Liver (tissue), 9 donors: Measurements from ENCODE around the gene FGFBP1. TPM values are rescaled to one million over a fixed set of nuclear protein-coding genes. Genes with fewer than 3 reads are reported as not detected.
A peak's percentile ranks its signal among the peaks of the same experiment; 100 is the strongest.

Source experiments
- DNase-seq: peaks from one replicate; pipeline ENCODE4 v3.0.0-alpha.2; 2017; ENCODE audit warnings: low spot score
- H3K27ac ChIP-seq, 2 donors: one replicate each; pipeline ENCODE4 v1.7.0; 2013; ENCODE audit warnings: inconsistent platforms in 2 of 2, low read length in 2 of 2, control low read depth in 1 of 2, low read depth in 1 of 2, mild to moderate bottlenecking in 1 of 2
- H3K27me3 ChIP-seq, 4 donors: one replicate each; pipeline versions ENCODE4 v1.6.1 to v1.7.0; 2013; ENCODE audit warnings: low read length in 3 of 4, inconsistent platforms in 1 of 4, mild to moderate bottlenecking in 1 of 4, moderate library complexity in 1 of 4; ENCODE audit not compliant: control insufficient read depth in 4 of 4, insufficient read depth in 4 of 4
- H3K36me3 ChIP-seq, 4 donors: one replicate each; pipeline versions ENCODE4 v1.6.1 to v1.7.0; 2013; ENCODE audit warnings: low read length in 3 of 4, mild to moderate bottlenecking in 3 of 4, low read depth in 1 of 4, moderate library complexity in 1 of 4; ENCODE audit not compliant: control insufficient read depth in 4 of 4, insufficient read depth in 3 of 4
- H3K4me1 ChIP-seq, 4 donors: one replicate each; pipeline versions ENCODE4 v1.6.1 to v1.7.0; 2013; ENCODE audit warnings: low read length in 3 of 4, mild to moderate bottlenecking in 3 of 4, moderate library complexity in 1 of 4; ENCODE audit not compliant: control insufficient read depth in 4 of 4, insufficient read depth in 4 of 4
- H3K4me3 ChIP-seq, 3 donors: one replicate each; pipeline versions ENCODE4 v1.6.1 to v1.7.0; 2013; ENCODE audit warnings: low read length in 3 of 3, control low read depth in 1 of 3, low read depth in 1 of 3, mild to moderate bottlenecking in 1 of 3
- H3K9ac ChIP-seq, 2 donors: one replicate each; pipeline ENCODE4 v1.7.0; 2013; ENCODE audit warnings: low read length in 2 of 2, mild to moderate bottlenecking in 2 of 2, moderate library complexity in 2 of 2, control low read depth in 1 of 2, low read depth in 1 of 2
- H3K9me3 ChIP-seq, 4 donors: one replicate each; pipeline versions ENCODE4 v1.6.1 to v1.7.0; 2013; ENCODE audit warnings: low read length in 3 of 4; ENCODE audit not compliant: control insufficient read depth in 4 of 4
- CTCF ChIP-seq: fragments of 150-350 bp; IDR thresholded peaks from 2 replicates; pipeline ENCODE4 v1.5.1; 2017; ENCODE audit warnings: improper control_type of control experiment, low read depth, low read length; ENCODE audit not compliant: missing input control
- FOXA1 ChIP-seq: IDR thresholded peaks from 2 replicates; pipeline ENCODE4 v1.6.1; 2016; ENCODE audit warnings: antibody characterized with exemption
- HNF4A ChIP-seq, 2 donors: conservative IDR thresholded peaks; 2 replicates each; pipeline ENCODE4 v1.6.1; 2016; ENCODE audit warnings: antibody characterized with exemption in 2 of 2, mild to moderate bottlenecking in 2 of 2
- HNF4G ChIP-seq: IDR thresholded peaks from 2 replicates; pipeline ENCODE4 v1.6.1; 2016; ENCODE audit warnings: antibody characterized with exemption
- JUND ChIP-seq, 2 donors: IDR thresholded peaks; 2 replicates each; pipeline ENCODE4 v1.6.1; 2016; ENCODE audit warnings: antibody characterized with exemption in 2 of 2
- NR2F2 ChIP-seq: IDR thresholded peaks from 2 replicates; pipeline ENCODE4 v1.6.1; 2016; ENCODE audit warnings: antibody characterized with exemption
- RAD21 ChIP-seq, 2 donors: IDR thresholded peaks; 2 replicates each; pipeline ENCODE4 v1.6.1; 2016; ENCODE audit warnings: antibody characterized with exemption in 2 of 2, mild to moderate bottlenecking in 2 of 2
- REST ChIP-seq: IDR thresholded peaks from 2 replicates; pipeline ENCODE4 v1.6.1; 2016; ENCODE audit warnings: antibody characterized with exemption, mild to moderate bottlenecking
- RXRA ChIP-seq, 2 donors: IDR thresholded peaks; 2 replicates each; pipeline ENCODE4 v1.6.1; 2017 to 2018; ENCODE audit warnings: antibody characterized with exemption in 2 of 2, mild to moderate bottlenecking in 1 of 2
- SP1 ChIP-seq: IDR thresholded peaks from 2 replicates; pipeline ENCODE4 v1.6.1; 2018; ENCODE audit warnings: antibody characterized with exemption, mild to moderate bottlenecking
- TAF1 ChIP-seq: conservative IDR thresholded peaks from 2 replicates; pipeline ENCODE4 v1.6.1; 2016; ENCODE audit warnings: antibody characterized with exemption, mild to moderate bottlenecking
- YY1 ChIP-seq: IDR thresholded peaks from 2 replicates; pipeline ENCODE4 v1.6.1; 2016; ENCODE audit warnings: antibody characterized with exemption, mild to moderate bottlenecking
- WGBS: extraction: QIAGEN DNeasy Blood & Tissue Kit; methylation state at CpG from one replicate; pipeline ENCODE4 v1.1.7; 2013; 5-methylcytosine and 5-hydroxymethylcytosine counted together
- polyA plus RNA-seq, 2 donors: library from polyadenylated mRNA; stranded (reverse) in 1 of 2; unstranded in 1 of 2; fragments of 200-250 nt in 1 of 2; fragments of >200 nt in 1 of 2; fragmentation: Nextera tagmentation in 1 of 2; extraction: Ambion mirVana in 1 of 2; gene quantifications; one replicate each; pipeline versions ENCODE4 v1.2.1 to v1.2.3, GENCODE V29; 2013 to 2015
- total RNA-seq, 2 donors: library from RNA; depleted of rRNA; stranded (reverse); fragments of >200 nt; gene quantifications; one replicate each; pipeline ENCODE4 v1.2.3, GENCODE V29; 2014
- TF ChIP-seq, protein P1 (sequence below): IDR thresholded peaks from 2 replicates; pipeline ENCODE4 v1.6.1; 2016; ENCODE audit warnings: antibody characterized with exemption
- TF ChIP-seq, protein P2 (sequence below): IDR thresholded peaks from 2 replicates; pipeline ENCODE4 v1.6.1; 2016; ENCODE audit warnings: antibody characterized with exemption
- donor health status: healthy.
- donor health status: healthy.
- donor health status: healthy.
- donor health status: healthy.
- donor health status: healthy.

FGFBP1 gene
- total and polyA plus RNA-seq, 4 donors: not detected

GRCh38 chr4:15963576-15963975 lies 25.0 kb upstream of the FGFBP1 start:
- Histone ChIP-seq H3K9me3 (peaks cover 0 to 2% (median 0%) of the 10 kb centered on the region in 4 donors), H3K4me3 (no peak overlapping the region), H3K4me1 (no peaks in the 10 kb centered on the region), H3K36me3 (no peaks in the 10 kb centered on the region), H3K27me3 (no peaks in the 10 kb centered on the region), H3K27ac (no peak overlapping the region), H3K9ac (no peak overlapping the region)
- no peak for DNase-seq
- WGBS: 59% methylated on average over 4 of the region's 4 CpGs
- TF ChIP-seq YY1 (no peak), HNF4A (conservative IDR thresholded peaks at IDR 0.05) (no peak), TAF1 (no peak), RAD21 (IDR thresholded peaks at IDR 0.05) (no peak)
- TF ChIP-seq, protein P1, sequence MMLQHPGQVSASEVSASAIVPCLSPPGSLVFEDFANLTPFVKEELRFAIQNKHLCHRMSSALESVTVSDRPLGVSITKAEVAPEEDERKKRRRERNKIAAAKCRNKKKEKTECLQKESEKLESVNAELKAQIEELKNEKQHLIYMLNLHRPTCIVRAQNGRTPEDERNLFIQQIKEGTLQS: no peak
- TF ChIP-seq, protein P2, sequence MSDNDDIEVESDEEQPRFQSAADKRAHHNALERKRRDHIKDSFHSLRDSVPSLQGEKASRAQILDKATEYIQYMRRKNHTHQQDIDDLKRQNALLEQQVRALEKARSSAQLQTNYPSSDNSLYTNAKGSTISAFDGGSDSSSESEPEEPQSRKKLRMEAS: no peak

GRCh38 chr4:15963001-15963451 lies 24.5 kb upstream of the FGFBP1 start, which contains the start of gene FGFBP2:
Gene FGFBP2, minus strand, starts transcription at chr4:15963175. Its CDS starts 46 bp downstream, at chr4:15963129.
- Histone ChIP-seq H3K27me3 (no peaks in the 10 kb centered on the region), H3K9me3 (peaks cover 0 to 2% (median 0%) of the 10 kb centered on the region in 4 donors), H3K4me3 (no peak within 1 kb of the TSS), H3K9ac (no peak within 1 kb of the TSS), H3K4me1 (no peaks in the 10 kb centered on the region), H3K36me3 (no peaks in the 10 kb centered on the region), H3K27ac (no peak within 1 kb of the TSS)
- DNase-seq: peak; percentile 53
- 45% methylated on average over 9 of the region's 9 CpGs for WGBS
- TF ChIP-seq RAD21 (IDR thresholded peaks at IDR 0.05): peak; percentile 34 to 47
- TF ChIP-seq RXRA (IDR thresholded peaks at IDR 0.05): no peak

DNA sequence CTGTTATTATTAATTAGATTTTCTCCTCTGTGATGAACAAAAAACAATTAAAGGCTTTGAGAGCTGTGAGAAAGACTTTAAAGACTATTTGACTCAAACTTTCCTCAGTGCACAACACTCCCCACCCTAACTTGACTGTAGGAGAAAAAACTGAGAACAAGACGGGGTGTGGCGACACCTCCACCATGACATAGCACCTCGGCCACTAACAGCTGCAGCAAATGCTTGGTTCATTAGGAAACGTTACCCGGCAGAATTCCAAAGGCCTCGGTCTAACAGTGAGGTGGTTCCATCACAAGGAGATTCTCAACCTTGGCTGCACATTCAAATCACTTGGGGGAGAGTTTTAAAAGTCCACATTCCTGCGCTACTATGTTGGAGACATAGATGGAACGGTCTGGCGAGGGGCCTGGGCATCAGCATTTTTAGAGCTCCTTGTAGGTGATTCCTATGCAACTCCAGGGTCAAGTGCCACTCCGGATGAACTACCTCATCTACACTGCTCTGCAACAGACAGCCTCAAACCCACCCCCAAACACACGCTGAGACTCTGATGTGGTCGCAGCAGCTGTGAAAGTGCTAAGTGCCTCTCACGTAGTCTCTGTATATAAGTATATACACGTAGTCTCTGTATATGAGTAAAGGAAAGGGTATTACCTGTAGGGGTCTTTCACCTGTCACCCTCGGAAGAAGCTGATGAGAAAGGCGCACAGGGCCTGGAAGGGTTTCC lies 23.4 kb upstream of the FGFBP1 start:
- no peaks in the 10 kb centered on the region for H3K4me1 ChIP-seq
- no peak for DNase-seq
- 88% methylated on average over 16 of the region's 16 CpGs for whole genome bisulfite sequencing
- H3K9ac ChIP-seq: no peak overlapping the region
- no peak overlapping the region for H3K4me3 ChIP-seq
- H3K27ac ChIP-seq: no peak overlapping the region
- no peaks in the 10 kb centered on the region for H3K27me3 ChIP-seq
- no peak for TF ChIP-seq SP1
- no peak for TF ChIP-seq FOXA1
- no peak for TF ChIP-seq RAD21 (IDR thresholded peaks at IDR 0.05)
- TF ChIP-seq RXRA (IDR thresholded peaks at IDR 0.05): no peak
- TF ChIP-seq NR2F2: no peak
- TF ChIP-seq HNF4G: no peak
- TF ChIP-seq HNF4A (conservative IDR thresholded peaks at IDR 0.05): no peak
- no peak for TF ChIP-seq REST
- no peak for TF ChIP-seq TAF1
- TF ChIP-seq CTCF: no peak
- TF ChIP-seq, protein P2: no peak
- no peak for TF ChIP-seq JUND (IDR thresholded peaks at IDR 0.05)
- no peaks in the 10 kb centered on the region for H3K36me3 ChIP-seq
- H3K9me3 ChIP-seq: peaks cover 0 to 2% (median 0%) of the 10 kb centered on the region in 4 donors
